ENCODE measurements around the gene FAM3B.

DNA sequence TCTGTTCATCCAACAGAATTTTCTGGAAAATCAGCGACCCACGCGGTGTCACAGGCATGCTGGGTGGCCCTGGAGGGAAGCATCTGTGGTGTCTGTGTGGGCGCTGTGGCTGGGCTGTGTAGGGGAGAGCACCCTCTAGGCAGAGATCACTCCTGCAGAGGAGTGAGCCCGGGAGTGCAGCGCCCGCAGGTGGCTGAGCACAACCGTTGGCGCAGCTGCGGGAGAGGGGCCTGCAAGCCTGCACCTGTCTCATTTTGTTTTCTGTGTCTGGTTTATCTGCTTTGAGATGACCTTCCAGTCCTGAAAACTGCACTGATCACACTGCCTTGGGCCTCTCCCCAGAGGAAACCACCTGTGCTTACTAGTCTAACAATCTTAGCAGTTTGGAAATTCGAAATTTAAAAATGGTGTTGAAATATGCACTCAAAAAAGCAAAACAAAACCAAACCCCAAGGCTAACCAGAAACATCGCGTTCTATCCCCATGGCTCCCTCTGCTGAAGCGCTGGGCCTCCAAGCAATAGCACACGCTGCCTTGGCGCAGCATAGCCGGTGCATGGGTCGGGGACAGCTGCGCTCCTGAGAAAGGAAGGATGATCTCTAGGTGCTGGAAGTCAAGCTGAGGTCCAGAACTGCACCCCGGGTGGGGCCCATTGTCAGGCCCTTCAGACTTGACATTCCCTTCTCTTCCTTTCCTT lies 4.8 kb downstream of the FAM3B start:
- no peak for TF ChIP-seq CTCF (IDR thresholded peaks at IDR 0.05; ENCODE audit: poor library complexity, severe bottlenecking)
- TF ChIP-seq TAF1 (IDR thresholded peaks at IDR 0.05; ENCODE audit: low read depth) = no peak
- no peak for TF ChIP-seq EZH2 (IDR thresholded peaks at IDR 0.05; ENCODE audit: borderline replicate concordance, insufficient read depth, low read length, poor library complexity, severe bottlenecking)
- TF ChIP-seq EP300 (conservative IDR thresholded peaks at IDR 0.05; ENCODE audit: poor library complexity, severe bottlenecking) = no peak
- no peak for TF ChIP-seq SMC3 (conservative IDR thresholded peaks at IDR 0.05; ENCODE audit: poor library complexity)
- TF ChIP-seq REST (IDR thresholded peaks at IDR 0.05; ENCODE audit: borderline replicate concordance) = no peak
- TF ChIP-seq RAD21 (conservative IDR thresholded peaks at IDR 0.05) = no peak
- TF ChIP-seq POLR2AphosphoS5 (IDR thresholded peaks at IDR 0.05) = no peak
- TF ChIP-seq MXI1 (conservative IDR thresholded peaks at IDR 0.05; ENCODE audit: poor library complexity, severe bottlenecking) = no peak
